ENCODE data around the gene GABRG1.

GABRG1 gene

GRCh38 chr4:46123913-46124755, at the start of gene GABRG1:
TSS of gene GABRG1 (minus strand) at chr4:46124054. CDS start at chr4:46123913, 141 bp downstream.
- DNase-seq: peak; percentile 49

- no peak for DNase-seq
Observed at GRCh38 chr4:46146993-46147392, 23.1 kb upstream of the GABRG1 start.

DNA sequence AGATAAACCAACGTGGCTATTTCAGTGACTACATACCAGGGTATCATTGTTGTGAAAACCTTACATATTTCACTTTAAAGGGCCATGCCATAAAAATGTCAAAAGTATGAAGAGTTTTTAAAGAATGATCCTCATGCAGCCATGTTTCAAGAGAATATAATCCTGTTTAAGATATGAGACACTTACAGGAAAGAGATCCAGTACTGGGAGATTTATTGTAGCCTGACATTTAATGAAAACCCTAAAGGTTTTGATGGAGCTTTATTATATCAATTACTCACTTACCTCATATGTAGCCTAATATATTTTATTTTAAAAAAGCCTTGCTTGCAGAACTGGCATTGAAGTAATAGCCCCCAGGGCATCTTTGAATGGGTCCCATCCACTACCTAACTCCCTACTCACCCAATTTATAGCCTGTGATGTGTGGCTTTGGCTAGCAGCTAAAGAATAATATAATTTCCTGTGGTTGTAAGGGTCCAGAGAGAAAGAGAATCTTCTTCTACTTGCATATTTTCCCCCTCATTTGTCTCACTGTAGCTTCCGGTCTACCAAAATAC, 7.7 kb upstream of the GABRG1 start:
- no peak for DNase-seq

DNA sequence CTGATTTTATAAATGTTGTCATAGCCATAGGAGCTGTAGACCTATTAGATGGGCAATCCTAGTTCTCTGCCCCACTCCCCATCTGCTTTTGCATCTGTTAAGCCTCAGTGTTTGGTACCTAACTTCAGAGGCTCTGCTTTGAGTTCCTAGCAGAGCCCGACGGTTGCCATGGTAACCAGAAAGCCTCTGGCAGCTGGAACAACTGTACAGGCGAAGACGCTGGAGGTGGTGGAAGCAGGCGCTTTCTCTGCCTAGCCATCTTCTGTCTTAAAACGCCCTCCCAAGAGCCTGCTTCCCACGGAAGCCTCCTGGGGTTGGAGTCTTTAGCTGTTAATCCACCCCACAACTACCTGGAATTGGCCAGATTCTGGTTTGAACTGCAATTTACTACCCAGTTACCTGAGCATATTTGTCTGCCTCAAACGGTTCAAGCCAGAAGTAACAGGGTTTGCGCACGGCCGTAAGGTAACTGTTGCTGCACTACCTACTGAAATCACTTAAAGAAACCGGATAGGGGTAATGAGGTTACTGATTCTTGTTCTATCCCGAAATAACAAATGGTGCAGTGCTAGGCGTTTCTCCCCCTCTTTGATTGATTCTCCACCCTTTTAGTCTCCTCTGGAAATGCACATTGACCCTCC, 1.0 kb upstream of the GABRG1 start:
- peak; percentile 92 for DNase-seq

DNA sequence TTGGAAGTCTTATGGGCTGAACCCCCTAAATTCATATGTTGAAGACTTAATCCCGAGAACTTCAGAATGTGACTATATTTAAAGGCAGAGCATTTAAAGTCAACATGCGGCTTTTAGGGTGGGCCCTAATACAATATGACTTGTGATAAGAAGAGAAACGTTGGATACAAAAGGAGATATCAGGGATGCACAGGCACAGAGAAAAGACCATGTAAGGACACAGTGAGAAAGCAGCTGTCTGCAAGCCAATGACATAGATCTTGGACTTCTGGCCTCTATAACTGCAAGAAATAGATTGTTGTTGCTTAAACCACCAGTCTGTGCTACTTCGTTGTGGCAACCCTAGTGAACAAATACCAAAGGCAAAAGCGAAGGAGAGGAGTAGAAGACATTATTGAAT, 42.2 kb downstream of the GABRG1 start:
- no peak for DNase-seq

- DNase-seq: no peak
Observed at GRCh38 chr4:46081248-46081647, 42.6 kb downstream of the GABRG1 start.

- no peak for DNase-seq
Observed at GRCh38 chr4:46073778-46074177, 50.1 kb downstream of the GABRG1 start.

DNA sequence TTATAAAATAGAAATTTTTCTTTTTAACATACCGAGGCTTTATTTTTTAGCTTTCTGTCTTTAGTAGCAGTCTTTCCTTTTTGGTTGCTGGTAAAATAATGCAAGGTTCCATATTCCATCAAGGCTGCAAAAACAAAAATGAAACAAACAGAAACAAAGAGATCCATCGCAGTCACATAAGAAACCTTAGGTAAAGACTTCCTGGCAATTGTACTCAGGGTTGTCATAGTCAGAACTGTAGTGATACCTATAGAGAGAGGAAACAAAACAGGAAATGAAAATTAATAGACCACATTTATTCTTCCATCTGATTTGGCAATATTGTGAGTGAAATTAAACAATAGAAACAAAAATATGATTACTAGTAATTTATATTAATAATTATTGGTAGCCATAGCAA, 72.5 kb downstream of the GABRG1 start:
- no peak for DNase-seq

DNA sequence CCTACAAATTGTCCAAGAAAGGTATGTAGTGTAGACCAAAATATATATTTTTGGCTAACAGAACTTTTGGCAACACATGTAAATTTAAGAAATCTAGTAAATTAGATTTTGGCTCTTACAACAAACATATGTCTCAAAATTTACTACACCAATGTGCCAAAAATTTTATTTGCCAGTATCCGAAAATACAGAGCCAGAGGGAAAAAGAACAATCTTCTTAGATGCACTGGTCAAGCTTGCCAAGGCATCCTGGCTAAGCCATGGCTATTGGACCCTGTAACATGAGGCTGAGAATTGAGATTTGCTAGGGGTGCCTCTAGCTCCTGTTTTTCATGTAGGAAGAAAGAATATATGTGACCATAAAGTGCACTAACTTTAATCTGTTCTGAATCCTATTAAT, 91.8 kb downstream of the GABRG1 start:
- no peak for DNase-seq

GRCh38 chr4:46016306-46016705, 107.5 kb downstream of the GABRG1 start:
- peak; percentile 54 for DNase-seq

- no peak for DNase-seq
Observed at GRCh38 chr4:45992728-45993127, 131.1 kb downstream of the GABRG1 start.

DNA sequence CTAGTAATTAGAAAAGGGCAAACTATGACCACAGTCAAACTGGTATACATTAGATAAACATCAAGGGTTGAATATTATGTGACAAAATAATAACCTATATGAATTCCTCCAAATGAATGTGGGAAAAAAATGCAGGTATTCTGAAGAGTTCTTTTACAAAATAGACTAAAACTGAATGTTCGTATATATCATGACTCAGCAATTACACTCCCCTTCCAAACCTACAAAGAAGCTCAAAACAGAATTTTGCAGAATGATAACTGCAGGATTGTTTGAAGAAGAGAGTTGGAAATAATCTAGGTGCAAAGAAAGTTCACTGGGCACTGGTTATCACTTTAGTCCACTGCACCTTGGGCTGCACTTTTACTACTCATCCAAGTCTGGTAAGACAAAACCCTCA, 134.1 kb downstream of the GABRG1 start:
- DNase-seq: no peak

DNA sequence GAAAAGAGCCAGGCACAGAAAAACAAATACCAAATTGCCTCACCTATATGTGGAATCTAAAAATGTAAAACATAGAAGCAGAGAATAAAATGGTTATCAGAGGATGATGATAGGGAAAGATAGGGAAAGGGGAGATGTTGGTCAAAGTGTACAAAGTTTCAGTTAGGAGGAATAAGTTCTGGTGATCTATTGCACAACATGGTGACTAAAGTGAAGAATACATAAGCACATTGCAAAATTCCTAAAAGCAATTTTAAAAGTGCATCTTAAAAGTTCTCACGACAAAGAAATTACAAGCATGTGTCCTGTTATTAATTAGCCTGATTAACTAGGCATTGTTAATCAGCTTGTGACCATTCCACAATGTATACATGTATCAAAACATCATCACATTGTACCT, 136.0 kb downstream of the GABRG1 start:
- DNase-seq: no peak

All from eye (tissue), 1 donor.